ENCODE data around the gene GBF1. TPM values are rescaled to one million over a fixed set of nuclear protein-coding genes. Genes with fewer than 3 reads are reported as not detected.

GBF1 gene
- total and polyA plus RNA-seq, 2 of the 13 experiments (the other 11 are each of a cell fraction or from before 2014, with no cell fraction given) = 17.1 to 21.9 TPM

- peaks cover 5 to 52% of the 10 kb centered on the region in 2 experiments for H3K36me3 ChIP-seq (replicated peaks in 1 of 2; ENCODE audit: control insufficient read depth in 1 of 2, insufficient read depth in 2 of 2, low read length in 2 of 2)
- in situ Hi-C loops (cut with HindIII; ENCODE audit: extremely low pct_ligation_motif_present, low pct_unique_long_range_greater_than_20kb) = no loop called here
- TF ChIP-seq NR2F6 (IDR thresholded peaks at IDR 0.05) (no peak), NR2F6 (CRISPR knock-in tag; IDR thresholded peaks at IDR 0.05) (no peak), HBP1 (CRISPR knock-in tag; IDR thresholded peaks at IDR 0.05; ENCODE audit: low read depth) (no peak), ZNF800 (CRISPR knock-in tag; IDR thresholded peaks at IDR 0.05) (no peak), HNF4A (CRISPR knock-in tag; IDR thresholded peaks at IDR 0.05) (no peak), TFE3 (CRISPR knock-in tag; IDR thresholded peaks at IDR 0.05) (no peak), SNAPC2 (CRISPR knock-in tag; IDR thresholded peaks at IDR 0.05) (no peak), ZNF235 (CRISPR knock-in tag; IDR thresholded peaks at IDR 0.05; ENCODE audit: borderline replicate concordance) (no peak), KAT8 (CRISPR knock-in tag; IDR thresholded peaks at IDR 0.05) (no peak), BATF2 (CRISPR knock-in tag; IDR thresholded peaks at IDR 0.05) (no peak), SAFB2 (CRISPR knock-in tag; IDR thresholded peaks at IDR 0.05; ENCODE audit: borderline replicate concordance, low read depth) (no peak), FOXA3 (CRISPR knock-in tag; IDR thresholded peaks at IDR 0.05) (no peak), ZNF30 (CRISPR knock-in tag; IDR thresholded peaks at IDR 0.05) (no peak), ZNF329 (CRISPR knock-in tag; IDR thresholded peaks at IDR 0.05; ENCODE audit: low read depth) (no peak), HNF1B (CRISPR knock-in tag; IDR thresholded peaks at IDR 0.05) (no peak), ZNF207 (IDR thresholded peaks at IDR 0.05; ENCODE audit: borderline replicate concordance) (no peak)
- TF ChIP-seq, protein P1, sequence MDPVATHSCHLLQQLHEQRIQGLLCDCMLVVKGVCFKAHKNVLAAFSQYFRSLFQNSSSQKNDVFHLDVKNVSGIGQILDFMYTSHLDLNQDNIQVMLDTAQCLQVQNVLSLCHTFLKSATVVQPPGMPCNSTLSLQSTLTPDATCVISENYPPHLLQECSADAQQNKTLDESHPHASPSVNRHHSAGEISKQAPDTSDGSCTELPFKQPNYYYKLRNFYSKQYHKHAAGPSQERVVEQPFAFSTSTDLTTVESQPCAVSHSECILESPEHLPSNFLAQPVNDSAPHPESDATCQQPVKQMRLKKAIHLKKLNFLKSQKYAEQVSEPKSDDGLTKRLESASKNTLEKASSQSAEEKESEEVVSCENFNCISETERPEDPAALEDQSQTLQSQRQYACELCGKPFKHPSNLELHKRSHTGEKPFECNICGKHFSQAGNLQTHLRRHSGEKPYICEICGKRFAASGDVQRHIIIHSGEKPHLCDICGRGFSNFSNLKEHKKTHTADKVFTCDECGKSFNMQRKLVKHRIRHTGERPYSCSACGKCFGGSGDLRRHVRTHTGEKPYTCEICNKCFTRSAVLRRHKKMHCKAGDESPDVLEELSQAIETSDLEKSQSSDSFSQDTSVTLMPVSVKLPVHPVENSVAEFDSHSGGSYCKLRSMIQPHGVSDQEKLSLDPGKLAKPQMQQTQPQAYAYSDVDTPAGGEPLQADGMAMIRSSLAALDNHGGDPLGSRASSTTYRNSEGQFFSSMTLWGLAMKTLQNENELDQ (CRISPR knock-in tag; IDR thresholded peaks at IDR 0.05; ENCODE audit: borderline replicate concordance) = no peak
These were observed 19.0 kb downstream of the GBF1 start for GRCh38 chr10:102264371-102264770.

More at GRCh38 chr10:102264371-102264770, 19.0 kb downstream of the GBF1 start:
- H3K9ac ChIP-seq (ENCODE audit: insufficient read depth, low read depth, low read length) = no peak overlapping the region
- peaks cover 16% of the 10 kb centered on the region for H3K4me1 ChIP-seq (ENCODE audit: insufficient read depth, low read length)
- POLR2A ChIA-PET = interaction anchor here (0.7 kb wide), 1 partner anchor 112 kb away, joined by 3 read pairs; the partner anchor contains the start of gene NOLC1
- CTCF ChIA-PET (ENCODE audit: low intra/inter-chr PET ratio, low total read pairs) = no interaction called here
- no peaks in the 10 kb centered on the region for H3K9me3 ChIP-seq (ENCODE audit: low read length)
- FAIRE-seq = no peak
- WGBS (ENCODE audit: low lambda C conversion rate) = 94% methylated on average over 4 of the region's 4 CpGs
- no peak overlapping the region for H3K4me3 ChIP-seq (replicated peaks in 1 of 3; ENCODE audit: insufficient read depth in 1 of 3, low read depth in 2 of 3, low read length in 3 of 3)
- H4K20me1 ChIP-seq (ENCODE audit: insufficient read depth, low read length) = peaks cover 7% of the 10 kb centered on the region; the same call in 1 of the 2 replicates
- no peak overlapping the region for H3K27ac ChIP-seq (ENCODE audit: extremely low read length, insufficient read depth, low read length)
- peaks cover 24% of the 10 kb centered on the region for H3K79me2 ChIP-seq (ENCODE audit: insufficient read depth, low read length)
- intact Hi-C loops (cut with micrococcal nuclease; ENCODE audit: unreplicated experiment) = no loop called here
- H3K4me2 ChIP-seq (ENCODE audit: low read depth, low read length) = no peak overlapping the region
- DNase-seq (ENCODE audit: low spot score) = no peak
- H3K27me3 ChIP-seq (ENCODE audit: control insufficient read depth in 1 of 2, insufficient read depth in 2 of 2, low read length in 2 of 2) = no peaks in the 10 kb centered on the region
- no TSS peak for BruUV-seq (replicated peaks)
- no peak for ATAC-seq
- no peak overlapping the region for H2AFZ ChIP-seq (ENCODE audit: low read length)
